RPMI7951 (cell line): ENCODE results near the gene FNDC10. TPM values are rescaled to one million over a fixed set of nuclear protein-coding genes. Genes with fewer than 3 reads are reported as not detected.
A peak's percentile ranks its signal among the peaks of the same experiment; 100 is the strongest.
"Not testable (repeated sequence)": the region's sequence is repeated elsewhere in the genome, so short reads cannot be mapped to it uniquely, and the experiment has no call there.

Experiments used
- DNase-seq: peaks from one replicate; pipeline ENCODE4 v3.0.0-alpha.2; 2012; ENCODE audit warnings: low read depth
- total RNA-seq: library from RNA; depleted of rRNA; stranded (reverse); fragments of >200 nt; shearing (Covaris generic); gene quantifications from 2 replicates; pipeline ENCODE4 v1.2.3, GENCODE V29; 2014; rRNA removed

Gene FNDC10
- 3.4 and 3.6 TPM in 2 replicates for total RNA-seq

- DNase-seq = no peak
These were observed at the start of gene FNDC10 for GRCh38 chr1:1599935-1600860. FNDC10 (minus strand) TSS chr1:1600135; CDS start chr1:1600015, 120 bp downstream.

GRCh38 chr1:1648265-1648664, 48.3 kb upstream of the FNDC10 start:
- not testable (repeated sequence) for DNase-seq

GRCh38 chr1:1647567-1648241, 47.8 kb upstream of the FNDC10 start:
- not testable (repeated sequence) for DNase-seq

GRCh38 chr1:1646326-1646725, 46.4 kb upstream of the FNDC10 start:
- not testable (repeated sequence) for DNase-seq

GRCh38 chr1:1640711-1641461, 41.0 kb upstream of the FNDC10 start:
- DNase-seq = not testable (repeated sequence)

- DNase-seq = not testable (repeated sequence)
These were observed 40.1 kb upstream of the FNDC10 start for GRCh38 chr1:1640081-1640480.

- not testable (repeated sequence) for DNase-seq
These were observed 39.4 kb upstream of the FNDC10 start for GRCh38 chr1:1639368-1639767.

GRCh38 chr1:1638528-1638927, 38.6 kb upstream of the FNDC10 start:
- DNase-seq = not testable (repeated sequence)

GRCh38 chr1:1637479-1637875, 37.5 kb upstream of the FNDC10 start:
- not testable (repeated sequence) for DNase-seq

GRCh38 chr1:1636621-1637478, 36.9 kb upstream of the FNDC10 start:
- DNase-seq = not testable (repeated sequence)

GRCh38 chr1:1634613-1635012, 34.7 kb upstream of the FNDC10 start:
- DNase-seq = not testable (repeated sequence)

- DNase-seq = not testable (repeated sequence)
These were observed 33.5 kb upstream of the FNDC10 start for GRCh38 chr1:1633409-1633808.

- no peak for DNase-seq
These were observed 32.0 kb upstream of the FNDC10 start, which contains the start of gene MMP23B for GRCh38 chr1:1631782-1632420. MMP23B (plus strand) TSS chr1:1632173; CDS start chr1:1632219, 46 bp downstream.

- no peak for DNase-seq
These were observed 31.2 kb upstream of the FNDC10 start for GRCh38 chr1:1630965-1631781.

GRCh38 chr1:1630191-1630964, 30.4 kb upstream of the FNDC10 start:
- DNase-seq = peak; percentile 23

GRCh38 chr1:1629430-1630190, 29.7 kb upstream of the FNDC10 start:
- DNase-seq = no peak

GRCh38 chr1:1628754-1629429, 29.0 kb upstream of the FNDC10 start:
- no peak for DNase-seq
